Left ventricle myocardium inferior (tissue), 1 donor: ENCODE results near the gene ATP5MC3. TPM values are rescaled to one million over a fixed set of nuclear protein-coding genes. Genes with fewer than 3 reads are reported as not detected.

Experiments used
- DNase-seq: peaks from one replicate; pipeline ENCODE4 v3.0.0-alpha.2; 2020
- H3K27ac ChIP-seq: fragments of 200-600 bp; replicated peaks from 2 replicates; pipeline ENCODE4 v1.8.0; 2021
- H3K27me3 ChIP-seq: fragments of 200-600 bp; 2 replicates; pipeline ENCODE4 v1.8.0; 2021; ENCODE audit warnings: low read depth
- H3K36me3 ChIP-seq: fragments of 200-600 bp; 2 replicates; pipeline ENCODE4 v1.8.0; 2021
- H3K4me1 ChIP-seq: fragments of 200-600 bp; 2 replicates; pipeline ENCODE4 v1.8.0; 2021
- H3K4me3 ChIP-seq: fragments of 200-600 bp; 2 replicates; pipeline ENCODE4 v1.8.0; 2021; ENCODE audit warnings: mild to moderate bottlenecking, moderate library complexity
- H3K9me3 ChIP-seq: fragments of 200-600 bp; replicated peaks from 2 replicates; pipeline ENCODE4 v1.8.0; 2021
- CTCF ChIP-seq: fragments of 200-600 bp; IDR thresholded peaks from 2 replicates; pipeline ENCODE4 v1.8.0; 2021; ENCODE audit warnings: antibody characterized with exemption, mild to moderate bottlenecking, borderline replicate concordance
- intact Hi-C: fragments of 100-400 bp; cut with micrococcal nuclease; formaldehyde crosslinking; loops from one replicate; pipeline ENCODE4 v1.11.0; 2022
- total RNA-seq: library from RNA; stranded (reverse); fragmentation: NEBNext Ultra II Directional; extraction: Animal tissue kit (Norgen Biotek cat#: 25700); gene quantifications from one replicate; pipeline ENCODE4 v1.2.1, GENCODE V29; 2021
- donor health status: DM: no; HTN: yes; CAD: no; lungs with severe emphysema.

The ATP5MC3 gene
- total RNA-seq, 1 donor from 2014 or later, result 1,059 TPM

- intact Hi-C loops, result no loop called here
- H3K36me3 ChIP-seq, result no peaks in the 10 kb centered on the region
- no peaks in the 10 kb centered on the region for H3K9me3 ChIP-seq
- TF ChIP-seq CTCF, result no peak
- H3K27ac ChIP-seq, result no peak overlapping the region
- H3K4me1 ChIP-seq, result peaks cover 44% of the 10 kb centered on the region
- no peak for DNase-seq
- no peak overlapping the region for H3K4me3 ChIP-seq
- H3K27me3 ChIP-seq, result no peaks in the 10 kb centered on the region
Measured at GRCh38 chr2:175158894-175159293, 22.6 kb downstream of the ATP5MC3 start.

- H3K27me3 ChIP-seq, result no peaks in the 10 kb centered on the region
- H3K9me3 ChIP-seq, result no peaks in the 10 kb centered on the region
- peaks cover 59% of the 10 kb centered on the region for H3K4me1 ChIP-seq
- H3K4me3 ChIP-seq, result no peak overlapping the region
- no peak for TF ChIP-seq CTCF
- intact Hi-C loops, result no loop called here
- no peak overlapping the region for H3K27ac ChIP-seq
- no peaks in the 10 kb centered on the region for H3K36me3 ChIP-seq
- no peak for DNase-seq
Measured at GRCh38 chr2:175156534-175156933, 25.0 kb downstream of the ATP5MC3 start.

GRCh38 chr2:175154661-175155082, 26.8 kb downstream of the ATP5MC3 start:
- no peaks in the 10 kb centered on the region for H3K36me3 ChIP-seq
- H3K9me3 ChIP-seq, result no peaks in the 10 kb centered on the region
- H3K27ac ChIP-seq, result no peak overlapping the region
- DNase-seq, result no peak
- H3K4me1 ChIP-seq, result peaks cover 62% of the 10 kb centered on the region
- H3K27me3 ChIP-seq, result no peaks in the 10 kb centered on the region
- intact Hi-C loops, result no loop called here
- no peak overlapping the region for H3K4me3 ChIP-seq
- no peak for TF ChIP-seq CTCF

- H3K4me3 ChIP-seq, result no peak overlapping the region
- H3K36me3 ChIP-seq, result no peaks in the 10 kb centered on the region
- DNase-seq, result no peak
- H3K9me3 ChIP-seq, result no peaks in the 10 kb centered on the region
- intact Hi-C loops, result no loop called here
- no peak overlapping the region for H3K27ac ChIP-seq
- H3K27me3 ChIP-seq, result no peaks in the 10 kb centered on the region
- TF ChIP-seq CTCF, result no peak
- peaks cover 76% of the 10 kb centered on the region for H3K4me1 ChIP-seq
Measured at GRCh38 chr2:175152242-175152641, 29.3 kb downstream of the ATP5MC3 start.

- no peak overlapping the region for H3K27ac ChIP-seq
- H3K36me3 ChIP-seq, result no peaks in the 10 kb centered on the region
- H3K27me3 ChIP-seq, result no peaks in the 10 kb centered on the region
- no peak for DNase-seq
- no peak overlapping the region for H3K4me3 ChIP-seq
- H3K9me3 ChIP-seq, result no peaks in the 10 kb centered on the region
- peaks cover 76% of the 10 kb centered on the region for H3K4me1 ChIP-seq
- intact Hi-C loops, result no loop called here
- TF ChIP-seq CTCF, result no peak
Measured at GRCh38 chr2:175151791-175152190, 29.7 kb downstream of the ATP5MC3 start.

GRCh38 chr2:175147186-175147585, 34.3 kb downstream of the ATP5MC3 start:
- Histone ChIP-seq H3K9me3 (no peaks in the 10 kb centered on the region), H3K27ac (no peak overlapping the region), H3K4me3 (no peak overlapping the region), H3K4me1 (peaks cover 59% of the 10 kb centered on the region), H3K27me3 (no peaks in the 10 kb centered on the region), H3K36me3 (no peaks in the 10 kb centered on the region)
- intact Hi-C loops, result no loop called here
- no peak for DNase-seq
- TF ChIP-seq CTCF, result no peak
